ENCODE results near the gene PLAGL1.

Gene PLAGL1

DNA sequence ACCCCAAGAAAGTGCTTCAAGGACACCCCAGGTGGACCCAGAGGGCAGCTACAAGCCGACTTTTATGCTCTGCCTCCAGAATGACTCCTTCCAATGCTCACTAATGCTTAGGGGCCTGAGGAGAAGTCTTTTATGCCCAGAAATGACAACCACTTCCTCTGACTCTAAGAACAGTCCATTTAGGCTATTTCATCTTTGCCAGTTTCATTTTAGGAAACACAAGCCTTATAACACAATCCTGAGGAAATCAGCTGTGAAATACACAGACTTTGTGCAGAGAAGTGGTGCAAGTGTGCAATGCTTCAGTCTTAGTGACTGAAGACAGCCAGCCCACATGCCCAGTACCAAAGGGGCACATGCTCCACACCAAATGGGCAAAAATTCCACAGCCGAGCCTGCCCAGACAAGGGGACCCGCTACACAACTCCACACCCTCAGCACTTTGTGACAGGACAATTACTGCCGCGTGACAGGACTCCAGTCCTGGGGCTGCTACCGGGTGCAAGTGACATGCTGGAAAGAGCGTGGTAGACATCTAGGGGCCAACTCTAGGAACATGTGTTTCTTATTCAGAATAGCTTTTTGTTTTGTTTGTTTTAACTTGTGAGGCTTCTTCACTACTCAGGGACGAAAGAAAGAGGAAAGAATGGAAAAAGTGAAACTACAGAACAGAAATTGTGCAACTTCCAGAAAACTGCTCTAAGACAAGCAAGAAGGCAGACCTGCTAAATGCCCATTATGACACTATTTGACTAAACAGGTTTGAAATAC lies 28.2 kb upstream of the PLAGL1 start:
- Histone ChIP-seq H4K20me1 (no peaks in the 10 kb centered on the region), H3K4me3 (peak overlapping the region in 3 of 10 experiments; percentile 16 to 37 (median 36); a peak in 4 of 20 replicates), H3K36me3 (no peaks in the 10 kb centered on the region), H3K9ac (peak overlapping the region in 3 of 11 experiments; percentile 44 to 61 (median 61); a peak in 5 of 22 replicates), H3K27ac (peak overlapping the region in 6 of 11 experiments; percentile 7 to 66 (median 58); a peak in 11 of 22 replicates), H3K27me3 (no peaks in the 10 kb centered on the region), H3K4me1 (peaks cover 0 to 33% (median 13%) of the 10 kb centered on the region in 10 experiments; a peak in 14 of 20 replicates), H3K4me2 (peak overlapping the region in 10 of 11 experiments; percentile 19 to 94 (median 53); a peak in 18 of 22 replicates), H3K9me3 (replicated peaks in 1 of 11) (peaks cover 15 to 31% (median 23%) of the 10 kb centered on the region in 11 experiments)
- TF ChIP-seq Cebpa-rat (IDR thresholded peaks at IDR 0.05), result peak in 5 of 11 experiments; percentile 19 to 55 (median 46); a peak in 5 of 22 replicates

DNA sequence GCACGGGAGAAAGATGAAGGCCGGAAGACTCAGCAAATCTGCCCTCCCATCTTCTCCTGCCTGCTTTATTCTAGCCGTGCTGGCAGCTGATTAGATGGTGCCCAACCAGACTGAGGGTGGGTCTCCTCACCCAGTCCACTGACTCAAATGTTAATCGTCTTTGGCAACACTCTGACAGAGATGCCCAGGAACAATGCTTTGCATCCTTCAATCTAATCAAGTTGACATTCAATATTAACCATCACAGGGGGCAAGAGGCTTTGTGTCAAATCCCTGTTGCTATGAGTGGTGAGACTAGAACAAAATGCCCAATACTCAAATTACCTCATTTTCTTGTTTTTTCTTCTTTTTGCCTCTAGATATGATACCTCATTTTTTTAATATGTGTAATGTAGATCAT lies 27.4 kb upstream of the PLAGL1 start:
- H3K4me1 ChIP-seq, result peaks cover 0 to 33% (median 13%) of the 10 kb centered on the region in 10 experiments; a peak in 14 of 20 replicates

GRCh38 chr6:144033816-144034735 lies 26.0 kb upstream of the PLAGL1 start:
- TF ChIP-seq Cebpa-rat (IDR thresholded peaks at IDR 0.05), result no peak
- no peaks in the 10 kb centered on the region for H3K27me3 ChIP-seq
- peaks cover 15 to 39% (median 23%) of the 10 kb centered on the region in 11 experiments for H3K9me3 ChIP-seq (replicated peaks in 1 of 11)
- peaks cover 0 to 33% (median 13%) of the 10 kb centered on the region in 10 experiments; a peak in 14 of 20 replicates for H3K4me1 ChIP-seq
- peak overlapping the region in 1 of 11 experiments; percentile 23; a peak in 1 of 22 replicates for H3K4me2 ChIP-seq
- no peak overlapping the region for H3K9ac ChIP-seq
- H3K27ac ChIP-seq, result no peak overlapping the region
- H3K4me3 ChIP-seq, result no peak overlapping the region
- H4K20me1 ChIP-seq, result no peaks in the 10 kb centered on the region
- H3K36me3 ChIP-seq, result no peaks in the 10 kb centered on the region

More for the DNA sequence above, 27.4 kb upstream of the PLAGL1 start:
- Histone ChIP-seq H4K20me1 (no peaks in the 10 kb centered on the region), H3K4me3 (peak overlapping the region in 1 of 10 experiments; percentile 36; a peak in 1 of 20 replicates), H3K9ac (peak overlapping the region in 3 of 11 experiments; percentile 44 to 61 (median 61); a peak in 3 of 22 replicates), H3K4me2 (peak overlapping the region in 6 of 11 experiments; percentile 29 to 94 (median 76); a peak in 11 of 22 replicates), H3K27ac (peak overlapping the region in 5 of 11 experiments; percentile 7 to 66 (median 59); a peak in 7 of 22 replicates), H3K36me3 (no peaks in the 10 kb centered on the region), H3K9me3 (replicated peaks in 1 of 11) (peaks cover 15 to 39% (median 23%) of the 10 kb centered on the region in 11 experiments), H3K27me3 (no peaks in the 10 kb centered on the region)
- TF ChIP-seq Cebpa-rat (IDR thresholded peaks at IDR 0.05), result no peak

- peaks cover 15 to 37% (median 20%) of the 10 kb centered on the region in 11 experiments for H3K9me3 ChIP-seq (replicated peaks in 1 of 11)
- no peak for TF ChIP-seq Cebpa-rat (IDR thresholded peaks at IDR 0.05)
- no peak overlapping the region for H3K9ac ChIP-seq
- peaks cover 0 to 4% (median 0%) of the 10 kb centered on the region in 10 experiments; a peak in 2 of 20 replicates for H3K4me1 ChIP-seq
- H3K4me3 ChIP-seq, result no peak overlapping the region
- H3K36me3 ChIP-seq, result no peaks in the 10 kb centered on the region
- no peaks in the 10 kb centered on the region for H4K20me1 ChIP-seq
- no peaks in the 10 kb centered on the region for H3K27me3 ChIP-seq
- H3K4me2 ChIP-seq, result no peak overlapping the region
- no peak overlapping the region for H3K27ac ChIP-seq
These were observed 21.4 kb upstream of the PLAGL1 start for GRCh38 chr6:144029452-144029851.

DNA sequence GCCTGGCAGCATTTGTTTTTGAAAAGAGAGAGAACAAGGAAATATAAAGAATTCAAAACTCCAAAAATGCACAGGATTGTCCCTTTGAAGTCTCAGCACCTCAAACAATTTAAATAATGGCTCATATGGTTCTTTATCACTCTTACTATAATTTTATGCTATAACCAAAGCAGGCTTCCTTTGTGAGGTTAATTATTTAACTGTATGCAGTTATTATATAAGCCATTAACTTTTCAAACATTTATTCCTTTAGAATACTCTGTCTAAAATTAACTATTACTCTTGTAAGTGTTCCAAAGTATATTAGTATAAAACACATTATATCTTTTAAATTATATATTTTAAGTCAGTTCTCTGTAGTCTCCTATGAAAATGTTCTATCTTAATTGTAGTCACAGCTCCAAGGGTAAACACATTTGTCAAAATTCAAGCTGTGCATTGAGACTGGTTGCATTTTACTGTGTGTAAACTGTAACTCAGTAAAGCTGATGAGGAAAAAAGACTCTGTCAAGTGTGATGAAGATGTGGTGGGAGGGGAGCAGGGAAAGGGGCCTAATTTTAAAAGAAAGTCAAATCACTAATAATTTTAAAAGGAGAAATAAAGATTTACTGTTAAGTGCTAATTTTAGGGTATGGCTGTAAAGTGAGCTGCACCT lies 20.0 kb upstream of the PLAGL1 start:
- no peak for TF ChIP-seq Cebpa-rat (IDR thresholded peaks at IDR 0.05)
- H3K4me1 ChIP-seq, result no peaks in the 10 kb centered on the region
- no peak overlapping the region for H3K4me3 ChIP-seq

DNA sequence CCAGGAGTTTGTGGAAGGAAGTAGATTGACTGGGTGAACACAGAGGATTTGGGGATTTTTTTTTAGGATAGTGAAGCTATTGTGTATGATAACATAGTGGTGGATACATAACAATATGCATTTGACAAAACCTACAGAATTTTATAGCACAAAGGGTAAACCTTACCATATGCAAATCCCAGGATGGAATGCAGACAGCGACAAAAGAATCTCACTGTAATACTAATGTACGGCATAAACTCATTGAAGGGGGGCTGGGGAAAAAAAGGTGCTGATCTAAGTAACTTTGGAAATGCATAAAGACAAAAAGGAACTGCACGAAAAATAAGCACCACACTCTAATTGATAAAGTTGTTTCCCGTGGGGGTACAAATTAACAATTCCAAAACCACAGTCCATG lies 15.2 kb upstream of the PLAGL1 start:
- Histone ChIP-seq H3K9me3 (replicated peaks in 1 of 11) (no peaks in the 10 kb centered on the region), H3K4me3 (no peak overlapping the region), H3K4me1 (0 out of 20 replicates have a peak, but pooled peaks cover 0 to 9% (median 0%) of the 10 kb centered on the region in 10 experiments), H3K4me2 (no peak overlapping the region), H3K27ac (no peak overlapping the region), H4K20me1 (no peaks in the 10 kb centered on the region), H3K27me3 (no peaks in the 10 kb centered on the region), H3K9ac (no peak overlapping the region), H3K36me3 (no peaks in the 10 kb centered on the region)
- no peak for TF ChIP-seq Cebpa-rat (IDR thresholded peaks at IDR 0.05)

More for the DNA sequence above, 20.0 kb upstream of the PLAGL1 start:
- Histone ChIP-seq H3K27ac (no peak overlapping the region), H4K20me1 (no peaks in the 10 kb centered on the region), H3K36me3 (no peaks in the 10 kb centered on the region), H3K27me3 (no peaks in the 10 kb centered on the region), H3K9ac (no peak overlapping the region), H3K9me3 (replicated peaks in 1 of 11) (peaks cover 1 to 23% (median 7%) of the 10 kb centered on the region in 11 experiments; a peak in 17 of 22 replicates), H3K4me2 (no peak overlapping the region)

GRCh38 chr6:144019929-144020328 lies 11.9 kb upstream of the PLAGL1 start:
- Histone ChIP-seq H3K4me1 (peaks cover 0 to 19% (median 0%) of the 10 kb centered on the region in 10 experiments; a peak in 3 of 20 replicates), H3K9ac (no peak overlapping the region), H3K4me2 (peak overlapping the region in 1 of 11 experiments; percentile 30; a peak in 1 of 22 replicates), H3K4me3 (no peak overlapping the region), H4K20me1 (no peaks in the 10 kb centered on the region), H3K9me3 (replicated peaks in 1 of 11) (no peaks in the 10 kb centered on the region), H3K27ac (no peak overlapping the region), H3K36me3 (no peaks in the 10 kb centered on the region), H3K27me3 (no peaks in the 10 kb centered on the region)
- TF ChIP-seq Cebpa-rat (IDR thresholded peaks at IDR 0.05), result no peak

Measured in BLaER1 treated with 17β-estradiol and CSF1 and Interleukin-3, amounts not matched to agents 10 nM and 100 nM (cell line).